Panc1 (cell line): ENCODE data around the gene PDE4A. TPM values are rescaled to one million over a fixed set of nuclear protein-coding genes. Genes with fewer than 3 reads are reported as not detected.

Source experiments
- ATAC-seq: fragments of 200-7000 bp; cut with Tn5 transposase; 2 replicates; pipeline ENCODE4 v1.9.1; 2020; ENCODE audit warnings: mild to moderate bottlenecking, moderate library complexity
- BruUV-seq: library from RNA; stranded (reverse); fragments of 400-500 nt; replicated peaks from 2 replicates; lab custom pipeline; 2021; lab: Mats Ljungman, UMichigan
- CTCF ChIA-PET: fragments of 300-600 bp; sonication (Branson Sonifier 250); formaldehyde crosslinking; loops from one replicate; lab custom pipeline; 2022; ENCODE audit warnings: antibody characterized with exemption; lab: Charles Lee
- POLR2A ChIA-PET: fragments of 300-600 bp; sonication (Branson Sonifier 250); formaldehyde crosslinking; loops from one replicate; lab custom pipeline; 2022; ENCODE audit warnings: antibody characterized with exemption; lab: Charles Lee
- DNase-seq: peaks from one replicate; pipeline ENCODE4 v3.0.0-alpha.2; 2010; ENCODE audit warnings: low read depth, low spot score
- H3K27ac ChIP-seq: 2 replicates; pipeline ENCODE4 v1.5.1; 2011; ENCODE audit warnings: mild to moderate bottlenecking, low read length, inconsistent platforms
- H3K27me3 ChIP-seq: fragments of 200-500 bp; sonication (Bioruptor generic); 2 replicates; pipeline ENCODE4 v1.6.0; 2014; ENCODE audit warnings: low read length, inconsistent platforms; ENCODE audit not compliant: control insufficient read depth, insufficient read depth
- H3K36me3 ChIP-seq: fragments of 200-500 bp; sonication (Bioruptor generic); 2 replicates; pipeline ENCODE4 v1.5.1; 2014; ENCODE audit warnings: inconsistent platforms, mild to moderate bottlenecking, low read length, moderate library complexity; ENCODE audit not compliant: control insufficient read depth, insufficient read depth
- H3K4me1 ChIP-seq: 2 replicates; pipeline ENCODE4 v1.5.1; 2011; ENCODE audit warnings: inconsistent platforms, mild to moderate bottlenecking, low read length, moderate library complexity; ENCODE audit not compliant: control insufficient read depth, insufficient read depth
- H3K4me3 ChIP-seq, 2 experiments: 2 replicates each; pipeline ENCODE4 v1.5.1; 2011 to 2012; ENCODE audit warnings: low read depth in 2 of 2, low read length in 2 of 2, mild to moderate bottlenecking in 2 of 2, inconsistent platforms in 1 of 2, moderate library complexity in 1 of 2
- H3K9me3 ChIP-seq: fragments of 200-500 bp; sonication (Bioruptor generic); 2 replicates; pipeline ENCODE4 v1.5.1; 2014; ENCODE audit warnings: low read depth, mild to moderate bottlenecking, inconsistent platforms, low read length, moderate library complexity; ENCODE audit not compliant: control insufficient read depth, insufficient read depth
- CTCF ChIP-seq: fragments of 450-650 bp; IDR thresholded peaks from 2 replicates; pipeline ENCODE4 v1.5.1; 2017; ENCODE audit warnings: mild to moderate bottlenecking
- POLR2AphosphoS5 ChIP-seq: IDR thresholded peaks from 2 replicates; pipeline ENCODE4 v1.6.1; 2012; ENCODE audit warnings: mild to moderate bottlenecking, low read depth, low read length, moderate library complexity
- REST ChIP-seq, 2 experiments: IDR thresholded peaks; 2 replicates each; pipeline ENCODE4 v1.6.1; 2011 to 2012; ENCODE audit warnings: low read depth in 2 of 2, control low read depth in 1 of 2, low read length in 1 of 2, mild to moderate bottlenecking in 1 of 2, moderate library complexity in 1 of 2; ENCODE audit not compliant: insufficient read depth in 1 of 2
- SIN3A ChIP-seq: IDR thresholded peaks from 2 replicates; pipeline ENCODE4 v1.6.1; 2012; ENCODE audit warnings: low read depth, mild to moderate bottlenecking, low read length, moderate library complexity, borderline replicate concordance; ENCODE audit not compliant: insufficient read depth
- TCF7L2 ChIP-seq: IDR thresholded peaks from 2 replicates; pipeline ENCODE4 v1.6.1; 2011; ENCODE audit warnings: mild to moderate bottlenecking, low read depth, low read length, inconsistent platforms
- in situ Hi-C: cut with HindIII; loops from 2 replicates; pipeline ENCODE4 v1.10.0; 2016; ENCODE audit warnings: low sequenced_read_pairs, low pct_unique_long_range_greater_than_20kb
- intact Hi-C: fragments of 100-400 bp; cut with micrococcal nuclease; formaldehyde crosslinking; loops from one replicate; pipeline ENCODE4 v1.10.0; 2022; ENCODE audit not compliant: unreplicated experiment
- total RNA-seq: library from RNA; stranded (reverse); gene quantifications from one replicate; pipeline ENCODE4 v1.2.1, GENCODE V29; 2021; ENCODE audit not compliant: unreplicated experiment

PDE4A gene
- total RNA-seq, 1 experiment from 2014 or later, result 25.8 TPM

GRCh38 chr19:10473192-10473591 lies 52.9 kb downstream of the PDE4A start:
- in situ Hi-C loops (no loop called here), intact Hi-C loops (no loop called here)
- no peaks in the 10 kb centered on the region for H3K36me3 ChIP-seq
- H3K27ac ChIP-seq, result no peak overlapping the region
- no peak for DNase-seq
- no peak for TF ChIP-seq REST (IDR thresholded peaks at IDR 0.05; ENCODE audit: insufficient read depth in 1 of 2, low read depth in 2 of 2, low read length in 1 of 2)
- TF ChIP-seq CTCF, result no peak
- TF ChIP-seq SIN3A, result no peak
- no peak for TF ChIP-seq TCF7L2
- no peak for TF ChIP-seq POLR2AphosphoS5
- no peaks in the 10 kb centered on the region for H3K27me3 ChIP-seq
- H3K4me3 ChIP-seq, result no peak overlapping the region
- ChIA-PET CTCF (no interaction called here), POLR2A (no interaction called here)
- no peaks in the 10 kb centered on the region for H3K9me3 ChIP-seq
- no peaks in the 10 kb centered on the region; the same call in 1 of the 2 replicates for H3K4me1 ChIP-seq
- no TSS peak for BruUV-seq
- no peak for ATAC-seq

DNA sequence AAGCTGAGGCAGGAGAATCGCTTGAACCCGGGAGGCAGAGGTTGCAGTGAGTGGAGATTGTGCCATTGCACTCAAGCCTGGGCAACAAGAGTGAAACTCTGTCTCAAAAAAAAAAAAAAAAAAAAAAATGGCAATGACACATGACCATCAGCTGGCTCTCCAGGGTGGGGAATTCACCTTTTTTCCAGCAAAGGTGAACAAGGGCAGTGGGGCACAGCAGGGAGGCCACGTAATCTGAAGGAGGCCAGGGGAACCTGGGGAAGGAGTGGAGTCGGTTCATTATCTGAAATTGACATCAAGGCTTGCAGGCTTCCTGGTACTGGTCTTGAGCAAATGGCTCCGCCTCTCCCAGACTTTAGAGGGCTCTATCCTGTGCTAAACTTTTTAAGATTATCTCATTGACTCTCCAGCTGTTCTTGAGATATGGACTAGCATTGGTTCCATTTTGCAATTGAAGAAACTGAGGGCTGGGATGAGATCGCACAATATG lies 54.7 kb downstream of the PDE4A start:
- Histone ChIP-seq H3K4me3 (no peak overlapping the region), H3K27me3 (no peaks in the 10 kb centered on the region), H3K9me3 (no peaks in the 10 kb centered on the region), H3K36me3 (no peaks in the 10 kb centered on the region), H3K4me1 (peaks cover 4% of the 10 kb centered on the region; the same call in 1 of the 2 replicates), H3K27ac (no peak overlapping the region)
- in situ Hi-C loops, result no loop called here
- intact Hi-C loops, result no loop called here
- CTCF ChIA-PET, result interaction anchor here (0.7 kb wide), 1 partner anchor 10 kb away, joined by 10 read pairs; no protein-coding TSS in a partner anchor
- DNase-seq (no peak), ATAC-seq (no peak)
- TF ChIP-seq SIN3A, result no peak
- TF ChIP-seq REST (IDR thresholded peaks at IDR 0.05; ENCODE audit: insufficient read depth in 1 of 2, low read depth in 2 of 2, low read length in 1 of 2), result no peak
- no peak for TF ChIP-seq POLR2AphosphoS5
- TF ChIP-seq TCF7L2, result no peak
- no peak for TF ChIP-seq CTCF
- POLR2A ChIA-PET, result no interaction called here
- BruUV-seq, result no TSS peak
